HUES6 (cell line): ENCODE results near the gene SH3BP5L.
"Not testable (repeated sequence)": the region's sequence is repeated elsewhere in the genome, so short reads cannot be mapped to it uniquely, and the experiment has no call there.

ENCODE experiments used
- H3K27ac ChIP-seq: 2 replicates; pipeline ENCODE4 v1.7.0; 2013; ENCODE audit warnings: low read depth, mild to moderate bottlenecking, low read length, inconsistent platforms
- H3K27me3 ChIP-seq: 2 replicates; pipeline ENCODE4 v1.6.1; 2013; ENCODE audit warnings: low read length; ENCODE audit not compliant: control insufficient read depth, insufficient read depth
- H3K36me3 ChIP-seq: 2 replicates; pipeline ENCODE4 v1.6.1; 2013; ENCODE audit warnings: low read length; ENCODE audit not compliant: control insufficient read depth, insufficient read depth
- H3K4me1 ChIP-seq: 2 replicates; pipeline ENCODE4 v1.6.1; 2013; ENCODE audit warnings: low read length; ENCODE audit not compliant: control insufficient read depth, insufficient read depth
- H3K4me3 ChIP-seq: 2 replicates; pipeline ENCODE4 v1.5.1; 2013; ENCODE audit warnings: low read depth, low read length
- H3K9ac ChIP-seq: one replicate; pipeline ENCODE4 v1.6.1; 2013; ENCODE audit warnings: mild to moderate bottlenecking, low read length
- H3K9me3 ChIP-seq: 2 replicates; pipeline ENCODE4 v1.6.1; 2013; ENCODE audit warnings: low read depth, low read length; ENCODE audit not compliant: control insufficient read depth, insufficient read depth

SH3BP5L gene

DNA sequence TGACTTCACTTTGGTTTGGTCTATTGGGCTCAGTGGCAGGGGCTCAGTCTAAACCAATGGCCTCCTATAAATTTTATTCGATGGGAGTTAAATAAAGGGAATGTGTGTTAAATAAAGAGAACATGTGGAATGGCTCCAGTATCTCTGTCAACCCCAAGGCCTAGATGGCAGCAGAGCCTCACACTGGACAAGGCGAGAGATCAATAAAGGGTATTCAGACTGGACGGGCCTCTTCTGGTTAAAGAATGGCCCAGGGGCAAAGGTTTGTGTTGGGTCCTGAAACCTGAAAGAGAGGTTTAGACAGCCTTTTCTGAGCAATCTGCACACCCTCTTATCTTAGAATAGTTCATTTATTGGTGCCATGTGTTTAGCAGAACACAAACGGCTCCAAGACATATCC is 34.7 kb downstream of the SH3BP5L start:
- Histone ChIP-seq H3K4me1 (no peaks in the 10 kb centered on the region), H3K27ac (no peak overlapping the region), H3K9ac (no peak overlapping the region), H3K36me3 (no peaks in the 10 kb centered on the region), H3K27me3 (no peaks in the 10 kb centered on the region), H3K9me3 (peaks cover 53% of the 10 kb centered on the region; the same call in 1 of the 2 replicates), H3K4me3 (no peak overlapping the region)

DNA sequence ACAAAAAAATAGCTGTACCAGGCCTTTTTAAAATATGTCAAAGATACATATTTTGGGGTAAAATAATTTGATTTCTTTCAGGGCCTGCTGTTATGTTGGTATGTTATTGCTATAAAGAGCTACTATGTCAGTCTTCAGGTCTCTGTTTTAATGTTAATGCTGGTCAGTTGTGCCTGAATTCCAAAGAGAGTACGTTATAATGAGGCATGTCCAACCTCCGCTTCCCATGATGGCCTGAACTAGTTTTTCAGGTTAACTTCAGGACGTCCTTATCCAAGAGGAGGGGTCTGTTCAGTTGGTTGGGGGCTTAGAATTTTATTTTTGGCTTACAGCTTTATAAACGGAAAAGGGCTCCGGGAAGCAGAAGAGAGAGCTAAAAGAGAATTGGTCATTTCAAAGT is 35.3 kb downstream of the SH3BP5L start:
- Histone ChIP-seq H3K27ac (no peak overlapping the region), H3K4me3 (no peak overlapping the region), H3K9ac (no peak overlapping the region), H3K27me3 (no peaks in the 10 kb centered on the region), H3K9me3 (peaks cover 59% of the 10 kb centered on the region; the same call in 1 of the 2 replicates), H3K36me3 (no peaks in the 10 kb centered on the region), H3K4me1 (no peaks in the 10 kb centered on the region)

DNA sequence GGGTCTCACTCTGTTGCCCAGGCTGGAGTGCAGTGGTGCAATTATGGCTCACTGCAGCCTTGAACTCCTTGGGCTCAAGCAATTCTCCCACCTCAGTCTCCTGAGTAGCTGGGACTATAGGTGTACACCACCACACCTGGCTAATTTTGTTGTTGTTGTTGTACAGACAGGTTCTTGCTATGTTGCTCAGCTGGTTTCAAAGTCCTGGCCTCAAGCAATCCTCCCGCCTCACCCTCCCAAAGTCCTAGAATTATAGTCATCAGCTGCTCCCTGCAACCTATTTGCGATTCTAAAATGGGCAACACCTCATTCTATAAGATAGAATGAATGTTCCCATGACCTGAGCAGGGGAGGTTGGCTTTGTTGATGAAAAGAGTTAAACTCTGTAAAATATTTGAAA is 36.4 kb downstream of the SH3BP5L start:
- H3K27ac ChIP-seq, H3K9ac ChIP-seq, H3K4me1 ChIP-seq, H3K4me3 ChIP-seq, H3K27me3 ChIP-seq, H3K36me3 ChIP-seq: not testable (repeated sequence)
- peaks cover 62% of the 10 kb centered on the region; the same call in 1 of the 2 replicates for H3K9me3 ChIP-seq

DNA sequence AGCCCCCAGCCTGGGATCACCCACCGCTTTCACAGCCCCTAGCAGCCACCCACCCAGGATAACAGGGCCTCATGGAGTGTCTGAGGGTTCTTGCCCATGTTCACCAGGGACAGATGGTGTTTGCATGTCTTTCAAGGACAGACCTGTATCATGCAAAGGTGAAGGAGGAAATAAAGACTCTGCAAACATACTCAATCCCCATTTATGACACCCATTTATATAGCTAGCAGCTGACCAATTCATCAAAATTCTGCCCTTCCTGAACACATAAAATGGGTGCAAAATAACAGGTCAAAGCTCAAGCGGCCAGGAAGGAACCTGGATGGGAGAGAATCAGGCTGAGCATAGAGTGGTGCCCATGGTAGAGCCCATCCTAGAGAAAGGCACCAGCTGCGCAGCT is 37.4 kb downstream of the SH3BP5L start:
- no peak overlapping the region for H3K27ac ChIP-seq
- H3K9ac ChIP-seq, result no peak overlapping the region
- peaks cover 67% of the 10 kb centered on the region; the same call in 1 of the 2 replicates for H3K9me3 ChIP-seq
- H3K36me3 ChIP-seq, result no peaks in the 10 kb centered on the region
- no peaks in the 10 kb centered on the region for H3K4me1 ChIP-seq
- H3K4me3 ChIP-seq, result no peak overlapping the region
- H3K27me3 ChIP-seq, result no peaks in the 10 kb centered on the region; the same call in 1 of the 2 replicates

DNA sequence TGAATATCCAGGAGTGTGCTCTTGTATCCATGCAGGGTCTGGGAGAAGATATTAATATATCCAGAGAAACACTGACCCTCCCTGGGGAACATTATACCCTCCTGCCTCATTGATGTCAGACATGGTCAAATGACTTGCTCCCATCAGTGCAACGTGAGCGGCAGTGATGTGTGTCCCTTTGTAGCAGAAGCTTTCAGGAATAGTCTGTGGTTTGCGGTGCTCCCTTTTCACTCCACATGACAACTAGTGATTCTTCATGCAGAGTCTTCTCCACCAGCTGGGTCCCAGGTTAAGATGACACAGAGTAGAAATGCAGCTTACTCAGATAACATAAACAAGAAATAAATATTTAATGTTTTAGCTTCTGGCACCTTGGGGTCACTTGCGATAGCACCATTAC is 38.3 kb downstream of the SH3BP5L start:
- no peak overlapping the region for H3K27ac ChIP-seq
- no peaks in the 10 kb centered on the region for H3K4me1 ChIP-seq
- H3K27me3 ChIP-seq, result no peaks in the 10 kb centered on the region; the same call in 1 of the 2 replicates
- H3K9me3 ChIP-seq, result peaks cover 70% of the 10 kb centered on the region; the same call in 1 of the 2 replicates
- no peak overlapping the region for H3K4me3 ChIP-seq
- H3K9ac ChIP-seq, result no peak overlapping the region
- H3K36me3 ChIP-seq, result no peaks in the 10 kb centered on the region

DNA sequence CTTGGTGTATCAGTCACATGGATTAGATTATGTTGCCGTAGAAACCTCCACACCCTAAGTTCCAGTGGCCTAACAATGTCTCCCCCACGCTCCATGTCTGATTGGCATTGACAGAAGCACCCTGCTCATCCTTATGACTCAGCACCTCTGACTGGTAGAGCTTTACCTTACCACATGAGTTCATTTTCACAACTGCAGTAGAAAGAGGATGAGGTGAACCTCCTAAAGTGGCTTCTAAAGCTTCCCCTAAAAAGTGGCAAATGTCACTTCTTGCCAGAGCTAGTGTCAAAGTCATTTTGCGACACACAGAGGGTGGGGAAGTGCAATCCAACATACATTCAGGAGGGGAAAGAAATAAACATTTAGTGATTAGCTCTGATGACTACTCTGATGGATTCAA is 39.6 kb downstream of the SH3BP5L start:
- Histone ChIP-seq H3K4me1 (no peaks in the 10 kb centered on the region), H3K9me3 (peaks cover 70% of the 10 kb centered on the region; the same call in 1 of the 2 replicates), H3K27me3 (no peaks in the 10 kb centered on the region; the same call in 1 of the 2 replicates), H3K9ac (no peak overlapping the region), H3K27ac (no peak overlapping the region), H3K4me3 (no peak overlapping the region), H3K36me3 (no peaks in the 10 kb centered on the region)

DNA sequence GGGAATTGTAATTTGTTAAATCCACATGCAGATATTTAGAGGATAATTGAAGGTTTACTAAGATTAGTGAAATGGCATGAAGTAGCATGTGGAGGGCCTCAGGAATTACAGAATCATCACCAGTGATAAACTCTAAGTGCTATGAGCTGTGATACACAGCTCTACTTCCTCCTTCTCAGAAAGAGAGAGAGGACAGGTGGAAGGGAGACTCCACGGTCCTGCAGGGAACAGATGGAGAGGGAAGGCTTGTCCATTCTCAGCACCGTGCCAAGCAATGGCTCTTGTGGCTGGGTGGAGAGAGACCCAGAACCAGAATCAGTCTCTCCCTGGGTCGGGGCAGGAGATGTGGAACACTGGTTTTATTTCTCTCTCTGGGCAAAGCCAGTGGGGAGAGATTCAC is 42.3 kb downstream of the SH3BP5L start:
- Histone ChIP-seq H3K9me3 (peaks cover 71% of the 10 kb centered on the region; the same call in 1 of the 2 replicates), H3K36me3 (no peaks in the 10 kb centered on the region), H3K4me3 (no peak overlapping the region), H3K27me3 (no peaks in the 10 kb centered on the region; the same call in 1 of the 2 replicates), H3K4me1 (no peaks in the 10 kb centered on the region), H3K9ac (no peak overlapping the region), H3K27ac (no peak overlapping the region)

DNA sequence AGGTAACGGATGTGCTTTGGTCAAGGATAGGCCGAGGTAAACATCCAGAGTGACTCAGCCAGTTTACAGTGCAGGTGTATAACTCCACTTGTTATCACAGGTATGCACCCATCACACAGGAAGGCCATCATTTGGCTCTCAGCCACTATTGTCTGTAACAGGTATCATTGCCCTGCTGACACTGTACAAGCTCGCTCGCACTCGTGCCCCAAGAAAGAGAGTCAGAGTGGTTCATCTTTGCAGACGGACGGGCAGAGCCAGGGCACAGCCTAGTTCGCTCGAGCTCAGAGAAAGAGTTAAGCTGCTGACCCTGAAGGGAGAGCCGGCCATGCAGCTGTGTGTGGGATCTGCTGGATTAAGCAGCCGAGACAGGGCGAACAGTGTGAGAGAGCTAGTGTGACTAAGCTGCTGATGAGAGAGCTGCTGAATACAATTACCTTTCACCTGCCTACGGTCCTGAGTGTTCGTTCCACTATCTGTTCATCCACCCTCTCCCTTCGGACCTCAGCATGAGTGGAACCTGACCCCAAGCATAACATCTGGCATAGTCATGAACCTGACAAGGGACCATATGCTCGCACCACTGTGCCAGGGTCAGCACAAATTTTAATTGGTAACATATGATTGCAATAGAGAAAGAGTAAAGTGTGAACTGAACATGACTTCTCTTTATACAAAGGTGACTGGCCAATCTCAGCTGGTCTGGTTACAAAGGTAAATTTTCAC is 43.1 kb downstream of the SH3BP5L start:
- Histone ChIP-seq H3K27me3 (no peaks in the 10 kb centered on the region; the same call in 1 of the 2 replicates), H3K36me3 (no peaks in the 10 kb centered on the region), H3K4me3 (no peak overlapping the region), H3K9me3 (peaks cover 71% of the 10 kb centered on the region; the same call in 1 of the 2 replicates), H3K9ac (no peak overlapping the region), H3K4me1 (no peaks in the 10 kb centered on the region), H3K27ac (no peak overlapping the region)

DNA sequence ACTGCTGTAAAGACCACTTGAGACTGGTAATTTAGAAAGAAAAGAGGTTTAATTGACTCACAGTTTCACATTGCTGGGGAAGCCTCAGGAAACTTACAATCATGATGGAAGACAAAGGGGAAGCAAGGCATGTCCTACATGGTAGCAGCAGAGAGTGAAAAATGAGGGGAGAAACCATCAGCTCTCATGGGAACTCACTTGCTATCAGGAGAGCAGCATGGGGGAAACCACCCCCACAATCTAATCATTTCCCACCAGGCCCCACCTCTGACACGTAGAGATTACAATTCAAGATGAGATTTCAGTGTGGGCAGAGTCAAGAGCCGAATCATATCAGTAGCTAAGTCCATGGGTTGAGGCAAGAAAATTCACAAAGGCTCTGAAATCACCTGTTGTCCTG is 46.4 kb downstream of the SH3BP5L start:
- Histone ChIP-seq H3K9ac (no peak overlapping the region), H3K4me1 (no peaks in the 10 kb centered on the region), H3K27me3 (no peaks in the 10 kb centered on the region; the same call in 1 of the 2 replicates), H3K4me3 (no peak overlapping the region), H3K36me3 (no peaks in the 10 kb centered on the region), H3K27ac (no peak overlapping the region), H3K9me3 (peaks cover 76% of the 10 kb centered on the region; the same call in 1 of the 2 replicates)

DNA sequence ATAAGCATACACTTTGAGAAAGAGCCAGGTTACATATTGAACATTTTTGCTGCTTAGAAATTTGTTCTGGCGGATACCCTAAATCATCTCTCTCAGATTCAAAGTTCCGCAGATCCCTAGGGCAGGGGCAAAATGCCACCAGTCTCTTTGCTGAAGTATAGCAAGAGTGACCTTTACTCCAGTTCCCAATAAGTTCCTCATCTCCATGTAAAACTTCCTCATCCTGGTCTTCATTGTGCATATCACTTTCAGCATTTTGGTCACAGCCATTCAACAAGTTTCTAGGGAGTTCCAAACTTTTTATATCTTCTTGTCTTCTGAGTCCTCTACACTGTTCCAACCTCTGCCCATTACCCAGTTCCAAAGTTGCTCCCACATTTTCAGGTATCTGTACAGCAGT is 46.8 kb downstream of the SH3BP5L start:
- H3K9me3 ChIP-seq, result peaks cover 73% of the 10 kb centered on the region; the same call in 1 of the 2 replicates
- H3K4me3 ChIP-seq, result no peak overlapping the region
- no peaks in the 10 kb centered on the region for H3K36me3 ChIP-seq
- H3K27ac ChIP-seq, result no peak overlapping the region
- H3K27me3 ChIP-seq, result no peaks in the 10 kb centered on the region
- H3K4me1 ChIP-seq, result no peaks in the 10 kb centered on the region
- no peak overlapping the region for H3K9ac ChIP-seq

DNA sequence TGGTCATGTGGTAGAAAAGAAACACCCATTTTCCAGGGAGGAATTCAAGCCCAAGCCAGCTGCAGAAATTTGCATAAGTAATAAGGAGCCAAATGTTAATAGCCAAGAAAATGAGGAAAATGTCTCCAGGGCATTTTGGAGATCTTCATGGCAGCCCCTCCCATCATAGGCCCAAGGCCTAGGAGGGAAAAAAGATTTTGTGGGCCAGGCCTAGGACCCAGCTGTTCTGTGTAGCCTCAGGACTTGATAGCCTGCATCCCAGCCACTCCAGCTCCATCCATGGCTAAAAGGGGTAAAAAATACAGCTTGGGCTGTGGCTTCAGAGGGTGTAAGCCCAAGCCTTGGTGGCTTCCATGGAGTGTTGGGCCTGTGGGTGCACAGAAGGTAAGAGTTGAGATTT is 48.7 kb downstream of the SH3BP5L start:
- Histone ChIP-seq H3K9ac (no peak overlapping the region), H3K4me3 (no peak overlapping the region), H3K9me3 (peaks cover 62% of the 10 kb centered on the region; the same call in 1 of the 2 replicates), H3K36me3 (no peaks in the 10 kb centered on the region), H3K27ac (no peak overlapping the region), H3K4me1 (no peaks in the 10 kb centered on the region), H3K27me3 (no peaks in the 10 kb centered on the region; the same call in 1 of the 2 replicates)
